ENCODE results near the gene TMEM117. TPM values are rescaled to one million over a fixed set of nuclear protein-coding genes. Genes with fewer than 3 reads are reported as not detected.

TMEM117 gene
- total RNA-seq, 1 donor, result 22.4 TPM

- TF ChIP-seq CTCF (IDR thresholded peaks at IDR 0.05; ENCODE audit: extremely low read depth, low read depth, low read length), result no peak
- Histone ChIP-seq H2AFZ (ENCODE audit: low read length) (no peak overlapping the region), H3K9me3 (ENCODE audit: low read depth, low read length) (no peaks in the 10 kb centered on the region), H4K20me1 (ENCODE audit: insufficient read depth, low read length) (no peaks in the 10 kb centered on the region), H3K79me2 (ENCODE audit: insufficient read depth, low read length) (no peaks in the 10 kb centered on the region), H3K27me3 (ENCODE audit: insufficient read depth, low read length) (no peaks in the 10 kb centered on the region), H3K4me2 (ENCODE audit: insufficient read depth, low read length) (no peak overlapping the region), H3K4me3 (ENCODE audit: insufficient read depth, low read length) (no peak overlapping the region), H3K27ac (ENCODE audit: low read depth, low read length) (no peak overlapping the region), H3K4me1 (ENCODE audit: insufficient read depth, low read length) (no peaks in the 10 kb centered on the region), H3K36me3 (ENCODE audit: insufficient read depth, low read length) (no peaks in the 10 kb centered on the region)
- no peak for DNase-seq (ENCODE audit: insufficient read length, low spot score, missing footprints)
Measured at GRCh38 chr12:44019118-44019517, 183.2 kb downstream of the TMEM117 start.

GRCh38 chr12:44020555-44020954 is 184.7 kb downstream of the TMEM117 start:
- no peak for TF ChIP-seq CTCF (IDR thresholded peaks at IDR 0.05; ENCODE audit: extremely low read depth, low read depth, low read length)
- H3K4me2 ChIP-seq (ENCODE audit: insufficient read depth, low read length), result no peak overlapping the region
- H3K27ac ChIP-seq (ENCODE audit: low read depth, low read length), result no peak overlapping the region
- H3K9me3 ChIP-seq (ENCODE audit: low read depth, low read length), result no peaks in the 10 kb centered on the region
- H4K20me1 ChIP-seq (ENCODE audit: insufficient read depth, low read length), result no peaks in the 10 kb centered on the region
- no peak overlapping the region for H3K4me3 ChIP-seq (ENCODE audit: insufficient read depth, low read length)
- H3K79me2 ChIP-seq (ENCODE audit: insufficient read depth, low read length), result no peaks in the 10 kb centered on the region
- H3K36me3 ChIP-seq (ENCODE audit: insufficient read depth, low read length), result no peaks in the 10 kb centered on the region
- no peaks in the 10 kb centered on the region for H3K4me1 ChIP-seq (ENCODE audit: insufficient read depth, low read length)
- no peak overlapping the region for H2AFZ ChIP-seq (ENCODE audit: low read length)
- no peaks in the 10 kb centered on the region for H3K27me3 ChIP-seq (ENCODE audit: insufficient read depth, low read length)
- DNase-seq (ENCODE audit: insufficient read length, low spot score, missing footprints), result no peak

GRCh38 chr12:44021471-44021971 is 185.6 kb downstream of the TMEM117 start:
- no peaks in the 10 kb centered on the region for H3K79me2 ChIP-seq (ENCODE audit: insufficient read depth, low read length)
- no peaks in the 10 kb centered on the region for H3K4me1 ChIP-seq (ENCODE audit: insufficient read depth, low read length)
- H3K27me3 ChIP-seq (ENCODE audit: insufficient read depth, low read length), result no peaks in the 10 kb centered on the region
- no peak for TF ChIP-seq CTCF (IDR thresholded peaks at IDR 0.05; ENCODE audit: extremely low read depth, low read depth, low read length)
- H3K4me3 ChIP-seq (ENCODE audit: insufficient read depth, low read length), result no peak overlapping the region
- no peak overlapping the region for H3K27ac ChIP-seq (ENCODE audit: low read depth, low read length)
- no peak for DNase-seq (ENCODE audit: insufficient read length, low spot score, missing footprints)
- H2AFZ ChIP-seq (ENCODE audit: low read length), result no peak overlapping the region
- H3K36me3 ChIP-seq (ENCODE audit: insufficient read depth, low read length), result no peaks in the 10 kb centered on the region
- H3K4me2 ChIP-seq (ENCODE audit: insufficient read depth, low read length), result no peak overlapping the region
- H3K9me3 ChIP-seq (ENCODE audit: low read depth, low read length), result no peaks in the 10 kb centered on the region
- no peaks in the 10 kb centered on the region for H4K20me1 ChIP-seq (ENCODE audit: insufficient read depth, low read length)

- H3K4me2 ChIP-seq (ENCODE audit: insufficient read depth, low read length), result no peak overlapping the region
- no peak overlapping the region for H3K27ac ChIP-seq (ENCODE audit: low read depth, low read length)
- no peaks in the 10 kb centered on the region for H3K9me3 ChIP-seq (ENCODE audit: low read depth, low read length)
- H3K27me3 ChIP-seq (ENCODE audit: insufficient read depth, low read length), result no peaks in the 10 kb centered on the region
- TF ChIP-seq CTCF (IDR thresholded peaks at IDR 0.05; ENCODE audit: extremely low read depth, low read depth, low read length), result no peak
- no peaks in the 10 kb centered on the region for H3K4me1 ChIP-seq (ENCODE audit: insufficient read depth, low read length)
- no peak overlapping the region for H3K4me3 ChIP-seq (ENCODE audit: insufficient read depth, low read length)
- H3K36me3 ChIP-seq (ENCODE audit: insufficient read depth, low read length), result no peaks in the 10 kb centered on the region
- no peak for DNase-seq (ENCODE audit: insufficient read length, low spot score, missing footprints)
- no peaks in the 10 kb centered on the region for H4K20me1 ChIP-seq (ENCODE audit: insufficient read depth, low read length)
- H2AFZ ChIP-seq (ENCODE audit: low read length), result no peak overlapping the region
- H3K79me2 ChIP-seq (ENCODE audit: insufficient read depth, low read length), result no peaks in the 10 kb centered on the region
Measured at GRCh38 chr12:44025499-44025898, 189.6 kb downstream of the TMEM117 start.

Measured in osteoblast (primary cell).